ENCODE data around the gene ADGRG3.

ADGRG3 gene

GRCh38 chr16:57732037-57732436, 63.9 kb downstream of the ADGRG3 start:
- peak; percentile 89 for DNase-seq (ENCODE audit: low read depth)
- H3K4me3 ChIP-seq (ENCODE audit: low read length), result no peak overlapping the region
- TF ChIP-seq, protein P1, sequence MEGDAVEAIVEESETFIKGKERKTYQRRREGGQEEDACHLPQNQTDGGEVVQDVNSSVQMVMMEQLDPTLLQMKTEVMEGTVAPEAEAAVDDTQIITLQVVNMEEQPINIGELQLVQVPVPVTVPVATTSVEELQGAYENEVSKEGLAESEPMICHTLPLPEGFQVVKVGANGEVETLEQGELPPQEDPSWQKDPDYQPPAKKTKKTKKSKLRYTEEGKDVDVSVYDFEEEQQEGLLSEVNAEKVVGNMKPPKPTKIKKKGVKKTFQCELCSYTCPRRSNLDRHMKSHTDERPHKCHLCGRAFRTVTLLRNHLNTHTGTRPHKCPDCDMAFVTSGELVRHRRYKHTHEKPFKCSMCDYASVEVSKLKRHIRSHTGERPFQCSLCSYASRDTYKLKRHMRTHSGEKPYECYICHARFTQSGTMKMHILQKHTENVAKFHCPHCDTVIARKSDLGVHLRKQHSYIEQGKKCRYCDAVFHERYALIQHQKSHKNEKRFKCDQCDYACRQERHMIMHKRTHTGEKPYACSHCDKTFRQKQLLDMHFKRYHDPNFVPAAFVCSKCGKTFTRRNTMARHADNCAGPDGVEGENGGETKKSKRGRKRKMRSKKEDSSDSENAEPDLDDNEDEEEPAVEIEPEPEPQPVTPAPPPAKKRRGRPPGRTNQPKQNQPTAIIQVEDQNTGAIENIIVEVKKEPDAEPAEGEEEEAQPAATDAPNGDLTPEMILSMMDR (conservative IDR thresholded peaks at IDR 0.05; ENCODE audit: low read length), result no peak

GRCh38 chr16:57732714-57733113, 64.6 kb downstream of the ADGRG3 start:
- TF ChIP-seq, protein P1 (conservative IDR thresholded peaks at IDR 0.05; ENCODE audit: low read length), result no peak
- DNase-seq (ENCODE audit: low read depth), result no peak
- no peak overlapping the region for H3K4me3 ChIP-seq (ENCODE audit: low read length)

- H3K4me3 ChIP-seq (ENCODE audit: low read length), result peak overlapping the region; percentile 88
- TF ChIP-seq, protein P1 (conservative IDR thresholded peaks at IDR 0.05; ENCODE audit: low read length), result no peak
- no peak for DNase-seq (ENCODE audit: low read depth)
Measured at GRCh38 chr16:57734308-57734924, 66.3 kb downstream of the ADGRG3 start.

DNA sequence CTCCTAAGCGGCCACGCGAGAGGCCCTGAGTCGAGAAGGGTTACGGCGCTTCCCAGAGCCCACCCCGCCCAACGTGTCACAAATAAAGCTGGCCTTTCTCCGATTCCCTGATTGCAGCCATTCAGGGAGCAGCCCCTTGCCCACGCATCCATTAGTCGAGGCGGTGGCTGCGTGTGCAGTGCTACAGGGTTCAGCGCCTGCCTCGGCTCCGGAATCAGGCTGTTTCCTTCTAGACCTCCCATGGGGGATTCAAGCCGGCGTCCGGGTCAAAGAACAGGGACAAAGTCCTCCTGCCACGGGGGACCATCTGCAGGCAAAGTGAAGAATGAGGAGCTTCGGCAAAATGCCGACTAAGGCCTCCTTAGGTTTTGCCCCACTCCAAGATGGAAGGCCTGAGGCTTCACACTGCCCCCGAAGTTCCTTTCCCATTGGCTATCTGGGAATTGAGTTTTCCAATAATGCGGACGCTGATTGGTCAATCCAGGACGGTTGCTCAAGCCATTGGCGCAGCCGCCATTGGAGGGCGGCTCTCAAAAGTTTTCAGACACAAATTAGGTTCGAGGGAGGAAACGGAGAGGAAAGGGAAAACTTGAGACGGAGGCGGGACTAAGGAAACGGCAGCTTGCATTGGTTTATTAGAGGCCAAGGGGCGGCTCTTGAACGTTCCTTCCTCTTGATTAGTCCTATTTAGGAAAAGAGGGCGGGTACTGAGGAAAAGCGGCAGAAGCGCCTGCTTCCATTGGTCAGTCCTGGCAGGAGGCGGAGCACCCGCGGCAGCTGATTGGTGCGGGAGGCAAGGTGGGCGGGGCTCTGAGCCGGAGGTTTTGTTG, 67.0 kb downstream of the ADGRG3 start:
- TF ChIP-seq, protein P1 (conservative IDR thresholded peaks at IDR 0.05; ENCODE audit: low read length), result no peak
- peak overlapping the region; percentile 88 for H3K4me3 ChIP-seq (ENCODE audit: low read length)
- peak; percentile 100 for DNase-seq (ENCODE audit: low read depth)

- DNase-seq (ENCODE audit: low read depth), result peak; percentile 17
- TF ChIP-seq, protein P1 (conservative IDR thresholded peaks at IDR 0.05; ENCODE audit: low read length), result no peak
- peak within 1 kb of the TSS; percentile 88 for H3K4me3 ChIP-seq (ENCODE audit: low read length)
Measured at GRCh38 chr16:57735755-57736418, 67.8 kb downstream of the ADGRG3 start, which contains the start of gene KATNB1. Gene KATNB1 (plus strand): TSS chr16:57735770. CDS start chr16:57737244, 1,474 bp downstream.

- peak; percentile 86 for DNase-seq (ENCODE audit: low read depth)
- H3K4me3 ChIP-seq (ENCODE audit: low read length), result peak overlapping the region; percentile 88
- TF ChIP-seq, protein P1 (conservative IDR thresholded peaks at IDR 0.05; ENCODE audit: low read length), result peak; percentile 35; the same call in 1 of the 2 replicates
Measured at GRCh38 chr16:57736419-57737351, 68.6 kb downstream of the ADGRG3 start.
